ENCODE data around the gene CDK14.

The CDK14 gene

DNA sequence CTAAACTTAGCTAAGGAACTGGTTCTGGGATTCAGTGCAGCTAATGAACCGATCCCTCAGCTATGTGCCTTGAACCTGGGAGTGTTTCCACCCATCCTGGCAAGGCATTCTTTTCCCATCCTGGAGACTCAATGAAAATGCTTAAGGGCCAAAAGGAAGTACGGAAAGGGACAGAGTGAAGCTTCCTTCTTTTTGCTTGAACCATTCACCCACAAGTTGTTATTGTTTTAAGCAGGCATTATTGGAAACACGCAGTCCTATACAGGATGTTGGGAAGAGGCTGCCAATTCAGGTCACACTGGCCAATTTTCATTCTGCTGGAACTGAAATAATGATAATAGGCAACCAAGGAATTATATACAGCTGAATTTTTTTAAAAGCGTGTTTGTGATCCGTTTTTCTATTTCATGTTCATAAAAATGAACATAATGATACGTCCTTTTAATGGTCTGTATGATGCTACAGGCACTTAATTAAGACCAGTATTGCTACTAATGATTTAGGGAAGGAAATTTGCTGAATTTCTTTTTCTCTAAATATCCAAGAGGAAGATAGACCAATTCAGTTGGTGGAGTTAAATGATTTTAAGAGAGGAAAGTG is 610.3 kb downstream of the CDK14 start:
- DNase-seq (ENCODE audit: low read depth) = no peak

DNA sequence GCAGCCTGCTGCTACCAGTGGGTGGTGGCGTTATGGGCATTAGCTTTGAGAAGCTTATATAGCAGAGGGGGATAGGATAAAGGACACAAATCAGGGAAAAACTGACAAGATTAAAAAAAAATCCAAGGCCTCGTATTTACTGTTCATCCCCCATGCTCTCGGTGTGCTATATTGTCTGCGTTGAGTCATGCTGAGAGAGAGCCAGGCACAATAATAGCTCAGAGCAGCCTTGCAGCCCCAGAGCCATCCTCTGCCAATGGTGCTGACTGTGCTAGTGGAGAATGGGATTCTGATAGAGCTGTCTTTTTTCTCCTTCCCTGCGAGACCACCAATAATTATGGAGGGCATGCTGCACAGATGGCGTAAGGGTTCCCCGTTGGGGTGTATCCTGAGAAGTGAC is 616.5 kb downstream of the CDK14 start:
- no peak for DNase-seq (ENCODE audit: low read depth)

DNA sequence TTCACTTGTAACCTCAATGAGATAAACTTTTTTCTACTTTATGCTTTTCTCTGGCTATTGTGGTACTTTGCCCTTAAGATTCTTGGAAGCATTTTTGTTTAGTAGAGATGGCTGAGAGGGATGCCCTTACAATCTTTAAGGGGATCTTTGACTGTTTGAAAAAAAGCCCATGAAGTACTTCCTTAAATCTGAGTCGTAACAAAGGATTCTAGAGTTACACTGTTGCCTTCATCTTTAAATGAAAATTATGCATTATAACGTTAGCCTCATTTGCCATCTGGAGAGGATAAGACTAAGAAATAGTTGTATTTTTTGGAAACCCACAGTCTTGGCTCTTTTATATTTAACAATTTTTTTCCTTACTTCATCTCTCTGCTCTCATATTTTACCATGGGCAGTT is 630.3 kb downstream of the CDK14 start:
- DNase-seq (ENCODE audit: low read depth) = no peak

DNA sequence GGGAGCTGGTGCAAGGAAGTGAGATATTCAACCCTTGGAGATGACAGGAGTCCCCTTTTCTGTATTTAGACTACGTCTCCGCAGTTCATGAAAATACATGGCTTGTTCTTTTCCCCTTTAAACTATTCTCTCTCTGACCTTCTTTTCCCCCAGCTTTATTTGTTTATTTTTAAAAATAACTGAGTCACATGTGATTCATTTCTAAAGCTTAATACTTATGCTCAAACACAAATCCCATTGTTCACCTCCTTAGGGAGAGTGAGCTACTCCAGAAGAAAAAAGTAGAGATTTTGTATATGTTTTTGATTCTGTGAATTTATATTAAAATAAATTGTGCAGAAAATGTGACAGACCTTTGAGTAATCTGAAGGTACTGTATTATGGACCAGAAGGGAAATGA is 632.2 kb downstream of the CDK14 start:
- no peak for DNase-seq (ENCODE audit: low read depth)

DNA sequence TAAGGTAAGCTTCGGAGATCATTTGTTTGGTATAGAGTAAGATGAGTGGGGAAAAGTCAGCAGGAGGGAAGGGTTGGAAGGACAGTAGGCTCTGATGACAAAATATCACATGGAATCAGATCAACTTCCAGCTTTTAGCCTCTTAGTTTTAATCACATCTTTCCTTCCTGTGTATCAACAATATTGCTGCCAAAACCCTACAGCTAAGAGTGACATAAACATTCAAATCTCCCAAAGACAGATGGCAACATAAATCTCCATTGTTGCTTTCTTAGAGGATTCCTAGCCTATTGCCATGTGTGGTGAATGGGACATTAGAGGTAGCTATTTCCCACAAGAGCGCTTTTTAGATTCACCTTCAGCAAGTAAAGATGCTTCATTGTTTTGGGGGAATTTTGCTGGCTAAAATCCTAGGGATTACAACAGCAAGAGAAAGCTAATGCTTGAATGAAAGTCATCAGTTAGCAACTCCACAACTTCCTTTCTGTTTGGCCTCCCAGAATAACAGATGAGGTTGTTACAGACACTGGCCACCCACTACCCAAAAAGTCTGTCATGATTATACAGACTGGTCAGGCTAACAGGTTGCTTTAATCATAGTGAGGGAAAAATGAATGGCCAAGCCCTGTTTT is 632.9 kb downstream of the CDK14 start:
- DNase-seq (ENCODE audit: low read depth) = no peak

DNA sequence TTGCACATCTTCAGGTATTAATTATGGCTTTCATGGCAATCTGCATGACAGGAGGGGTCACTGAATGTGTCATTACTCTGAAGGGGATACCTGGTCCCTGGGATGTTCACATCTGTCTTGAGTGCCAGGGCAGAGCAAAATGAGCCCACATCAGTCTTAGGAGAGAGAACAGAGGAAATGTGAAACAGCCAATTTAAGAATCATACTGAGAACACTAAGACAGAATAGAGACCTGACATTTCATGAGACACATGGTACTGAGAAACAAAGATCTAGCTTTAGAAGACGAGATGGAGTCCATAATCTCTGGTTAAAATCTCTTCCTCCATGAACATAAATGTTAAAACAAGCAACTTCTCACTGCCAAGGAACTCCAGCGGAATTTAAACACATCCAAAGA is 634.0 kb downstream of the CDK14 start:
- no peak for DNase-seq (ENCODE audit: low read depth)

DNA sequence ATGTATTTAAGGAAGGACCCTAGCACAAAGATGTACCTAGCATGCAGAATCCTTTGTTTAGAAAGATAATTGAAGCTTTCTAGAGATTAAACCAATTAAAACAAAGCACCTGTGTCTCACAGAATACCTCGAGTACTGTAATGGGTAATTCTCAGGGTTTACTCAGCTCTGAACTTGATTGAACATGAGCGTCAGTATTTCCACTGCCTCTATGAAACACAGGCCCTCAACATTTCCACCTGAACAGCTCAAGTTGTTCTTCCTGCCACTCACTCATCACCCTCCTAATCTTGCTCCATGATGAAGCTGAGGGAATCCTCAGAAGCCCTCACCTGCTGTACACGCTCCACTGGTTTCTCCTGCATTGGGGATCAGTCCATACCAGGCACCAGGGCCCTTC is 634.4 kb downstream of the CDK14 start:
- no peak for DNase-seq (ENCODE audit: low read depth)

DNA sequence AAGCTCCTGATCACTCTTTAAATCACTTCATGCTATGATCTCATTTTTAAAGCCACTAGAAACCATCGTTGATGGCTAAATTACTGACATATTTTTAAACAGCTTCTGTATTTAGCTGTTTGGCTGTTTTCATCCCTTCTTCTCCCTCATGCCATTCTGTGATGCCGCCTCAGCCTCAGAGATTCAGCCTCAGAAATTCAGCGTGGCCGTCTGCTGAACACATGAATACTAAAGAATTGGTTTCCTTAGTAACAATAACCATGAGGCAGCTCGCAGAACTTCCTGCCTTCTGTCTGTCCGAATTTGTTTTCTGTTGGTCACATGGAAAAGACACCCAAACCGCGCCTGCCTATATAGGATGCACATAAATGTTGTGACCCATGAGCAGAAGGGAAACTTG is 637.1 kb downstream of the CDK14 start:
- DNase-seq (ENCODE audit: low read depth) = no peak

DNA sequence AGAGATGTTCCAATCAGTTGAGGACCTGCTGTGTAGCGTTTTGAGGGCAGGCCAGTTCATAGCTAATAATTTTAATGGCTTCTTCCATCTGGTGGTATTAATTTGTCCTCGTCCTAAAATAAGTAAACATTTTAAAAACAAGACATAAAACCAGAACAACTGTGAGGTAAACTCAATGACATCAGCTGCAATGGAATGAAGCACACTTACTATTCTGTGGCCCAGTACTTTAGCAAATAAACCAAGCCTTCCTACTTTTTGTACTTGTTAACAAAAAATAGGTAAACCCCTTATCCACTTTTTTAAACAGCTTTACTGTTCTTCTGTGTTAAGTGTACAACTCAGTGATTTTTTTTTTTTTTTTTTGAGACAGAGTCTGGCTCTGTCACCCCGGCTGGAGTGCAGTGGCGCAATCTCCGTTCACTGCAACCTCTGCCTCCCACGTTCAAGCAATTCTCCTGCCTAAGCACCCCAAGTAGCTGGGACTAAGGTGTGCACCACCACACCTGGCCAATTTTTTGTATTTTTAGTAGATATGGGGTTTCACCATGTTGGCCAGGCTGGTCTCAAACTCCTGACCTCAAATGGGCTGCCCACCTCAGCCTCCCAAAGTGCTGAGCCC is 639.2 kb downstream of the CDK14 start:
- no peak for DNase-seq (ENCODE audit: low read depth)

DNA sequence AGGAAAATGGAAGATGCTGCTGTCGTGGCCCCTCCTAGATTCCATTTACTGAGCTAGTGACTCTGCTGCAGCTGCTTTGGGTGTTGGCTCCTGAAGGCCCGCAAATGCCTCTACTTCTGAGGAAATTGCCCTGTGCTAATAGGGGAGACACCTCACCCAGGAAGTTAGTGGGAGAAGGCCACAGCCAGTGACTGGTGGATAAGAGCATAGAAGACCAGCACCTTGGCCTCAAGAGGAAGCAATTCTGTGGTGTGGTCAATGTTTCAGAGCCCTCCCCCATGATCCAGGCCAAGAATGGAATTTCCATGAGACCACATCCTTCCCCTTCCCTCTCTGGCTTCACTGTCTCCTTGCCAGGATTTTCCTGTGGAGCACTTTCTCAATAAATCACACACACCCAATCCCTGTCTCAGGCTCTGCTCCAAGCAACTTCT is 643.1 kb downstream of the CDK14 start:
- DNase-seq (ENCODE audit: low read depth) = no peak

DNA sequence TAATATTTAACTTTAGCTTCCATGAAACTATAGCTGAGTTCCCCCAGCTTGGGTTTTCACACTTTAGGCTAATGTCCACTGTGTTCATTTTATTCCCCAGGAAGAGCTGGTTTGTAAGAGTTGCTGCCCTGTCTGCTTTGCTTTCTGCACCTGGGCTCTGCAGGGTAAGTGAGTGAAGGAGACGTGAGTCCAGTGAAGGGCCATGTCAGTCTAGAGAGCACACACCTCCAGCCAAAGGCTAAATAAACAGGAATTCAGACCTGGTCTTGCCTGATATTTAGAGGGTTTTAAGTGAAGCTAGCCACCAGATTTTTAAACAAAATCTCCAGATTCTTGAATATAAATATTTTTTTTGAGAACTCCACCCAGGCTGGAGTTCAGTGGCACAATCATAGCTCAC is 643.7 kb downstream of the CDK14 start:
- no peak for DNase-seq (ENCODE audit: low read depth)

DNA sequence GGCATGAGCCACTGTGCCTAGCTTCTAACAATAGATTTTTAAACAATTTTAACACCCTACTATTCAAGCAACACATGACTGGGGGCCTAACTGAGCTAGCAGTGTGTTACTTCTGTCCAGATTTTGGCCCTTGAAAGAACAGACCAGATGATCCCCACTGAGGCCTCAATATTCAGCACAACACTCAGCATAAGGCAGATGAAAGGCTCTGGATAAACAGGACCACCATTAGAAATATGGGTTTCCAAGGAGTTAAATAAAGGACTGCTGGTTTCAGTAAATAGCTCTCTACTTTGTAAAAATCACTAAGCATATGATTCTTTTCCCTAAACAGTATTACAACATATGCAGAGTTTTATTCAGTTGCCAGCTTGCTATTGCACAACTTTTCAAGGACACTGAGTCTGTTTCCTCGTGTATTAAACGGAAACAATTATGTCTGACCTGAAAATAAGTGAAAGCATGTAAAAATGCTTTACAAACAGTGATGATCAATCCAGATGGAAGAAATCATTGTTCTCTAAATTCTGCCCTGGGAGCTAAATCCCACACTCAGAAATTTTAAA is 644.3 kb downstream of the CDK14 start:
- DNase-seq (ENCODE audit: low read depth) = no peak

DNA sequence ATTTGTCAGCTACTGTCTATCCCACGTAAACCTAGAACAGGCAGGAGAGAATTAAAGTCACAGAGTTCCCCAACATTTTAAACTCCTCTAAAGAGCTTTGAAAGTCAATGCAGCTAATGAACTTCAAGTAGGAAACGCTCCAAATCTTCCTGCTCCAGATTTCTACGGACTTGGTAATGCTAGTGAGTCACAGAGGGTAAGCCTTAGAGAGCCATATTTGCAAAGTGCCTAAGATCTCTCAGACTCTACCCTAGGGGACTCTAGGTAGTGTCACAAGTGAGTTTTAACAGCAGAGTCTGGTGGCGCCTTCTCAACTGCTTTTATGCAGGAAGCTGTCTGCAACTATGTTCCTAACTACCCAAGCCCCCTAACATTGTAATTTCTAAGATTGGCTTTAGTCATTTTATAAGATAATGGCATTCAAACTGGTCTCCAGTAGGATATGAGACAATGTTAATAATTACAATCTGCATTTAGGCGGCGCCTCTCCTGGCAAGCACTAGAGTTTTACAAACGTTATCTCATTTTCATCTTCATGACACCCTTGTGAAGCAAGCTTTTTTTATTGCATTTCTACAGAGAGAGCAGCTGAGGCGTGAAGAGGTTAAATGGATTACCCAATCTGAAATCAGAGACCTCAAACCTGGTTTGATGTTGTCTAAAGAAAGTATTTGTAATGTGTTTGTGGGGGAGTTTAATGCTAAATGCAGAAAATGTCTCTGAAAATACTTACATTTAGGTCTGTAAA is 646.1 kb downstream of the CDK14 start:
- no peak for DNase-seq (ENCODE audit: low read depth)

DNA sequence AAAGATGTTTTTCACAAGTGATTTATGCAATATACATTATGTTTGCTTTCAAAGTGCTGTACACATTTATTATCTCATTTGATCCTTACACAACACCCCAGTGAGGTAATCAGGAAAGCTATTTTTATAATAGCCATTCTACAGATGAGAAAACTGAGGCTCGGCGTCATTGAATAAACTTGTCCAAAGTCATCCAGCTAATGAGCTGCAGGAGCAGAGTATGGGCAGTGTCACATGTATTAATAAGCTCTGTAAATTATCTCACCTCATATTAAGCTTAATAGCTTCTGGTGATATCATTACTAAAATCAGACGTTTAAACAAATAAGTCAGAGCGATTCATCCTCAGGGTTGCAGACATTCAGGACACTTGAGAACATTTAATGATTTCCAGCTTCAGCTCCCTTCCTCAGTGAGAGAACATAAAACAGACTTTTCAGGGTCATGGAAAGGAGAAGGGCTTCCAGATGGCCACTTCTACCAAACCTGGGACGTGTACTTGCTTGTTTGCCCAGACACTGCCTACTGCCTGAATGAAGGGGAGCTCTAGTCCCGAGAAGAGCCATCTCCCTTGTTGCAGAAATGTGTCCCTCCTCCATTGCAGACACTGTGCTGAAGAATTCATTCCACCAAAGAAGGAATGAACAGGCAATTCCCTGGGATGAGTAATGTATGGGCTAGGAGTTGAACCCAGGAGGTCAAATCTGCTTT is 647.6 kb downstream of the CDK14 start:
- no peak for DNase-seq (ENCODE audit: low read depth)

DNA sequence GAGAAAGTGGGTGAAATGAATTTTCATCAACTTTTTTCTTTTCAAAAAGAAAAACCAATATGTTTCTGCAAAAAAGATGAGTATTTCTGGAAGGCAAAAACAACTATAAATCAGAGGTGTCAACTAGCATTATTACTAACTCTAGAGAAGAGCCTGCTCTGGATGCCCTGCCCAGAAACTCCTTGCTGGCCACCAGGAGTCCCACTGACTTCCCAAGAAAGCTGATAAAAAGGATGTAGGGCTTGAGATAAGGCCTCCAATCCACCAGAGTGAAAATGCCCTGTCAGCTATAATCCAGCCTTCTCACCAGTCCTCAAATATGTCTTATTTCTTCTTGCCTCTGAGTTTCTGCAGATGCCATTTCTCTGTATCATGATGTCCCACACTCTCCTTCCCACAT is 651.4 kb downstream of the CDK14 start:
- DNase-seq (ENCODE audit: low read depth) = no peak

DNA sequence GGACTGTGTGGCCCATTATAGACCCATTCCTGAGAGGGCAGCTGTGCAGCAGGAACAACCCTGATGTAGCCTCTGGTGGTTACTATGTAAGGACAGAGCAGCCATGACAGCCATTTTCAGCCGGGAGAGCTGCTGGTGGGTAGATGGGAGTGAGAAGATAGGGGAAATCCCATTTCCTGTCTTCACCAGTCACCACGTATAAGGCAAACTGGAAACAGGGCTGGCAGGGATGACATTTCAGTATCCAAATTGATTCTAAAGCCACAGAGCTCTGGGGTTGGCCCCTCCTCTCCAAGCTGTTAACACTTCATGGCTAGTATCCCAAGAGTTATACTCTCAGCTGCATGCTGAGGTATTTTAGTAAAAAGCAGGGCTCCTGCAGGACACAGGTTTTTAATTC is 652.9 kb downstream of the CDK14 start:
- no peak for DNase-seq (ENCODE audit: low read depth)

DNA sequence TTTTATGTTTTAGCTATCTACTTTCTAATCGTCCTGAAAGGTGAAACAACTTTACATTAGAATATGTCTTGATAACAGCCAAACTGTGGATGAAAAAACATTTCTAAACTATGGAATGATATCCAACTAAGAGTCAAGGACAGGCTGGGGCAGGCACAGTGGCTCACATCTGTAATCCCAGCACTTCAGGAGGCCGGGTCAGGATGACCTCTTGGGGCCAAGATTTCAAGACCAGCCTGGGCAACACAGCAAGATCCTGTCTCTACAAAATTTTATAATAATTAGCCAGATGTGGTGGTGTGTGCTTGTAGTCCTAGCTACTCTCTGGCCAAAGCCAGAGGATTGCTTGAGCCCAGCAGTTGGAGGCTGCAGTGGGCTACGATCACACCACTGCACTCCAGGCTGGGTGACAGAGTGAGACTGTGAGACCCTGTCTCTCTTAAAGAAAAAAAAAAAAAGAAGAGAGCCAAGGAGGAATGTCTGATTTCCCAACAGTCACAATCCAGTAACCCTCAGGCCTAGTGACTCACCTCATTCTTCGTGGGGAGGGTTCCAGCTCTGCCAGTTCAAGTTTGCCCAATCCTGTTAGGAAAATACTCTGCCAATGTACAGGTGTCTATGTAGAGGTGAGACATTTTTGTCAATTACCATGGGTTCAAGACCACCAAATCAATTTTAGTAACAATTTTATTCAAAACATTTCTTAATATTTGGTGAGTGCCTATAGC is 653.5 kb downstream of the CDK14 start:
- no peak for DNase-seq (ENCODE audit: low read depth)

DNA sequence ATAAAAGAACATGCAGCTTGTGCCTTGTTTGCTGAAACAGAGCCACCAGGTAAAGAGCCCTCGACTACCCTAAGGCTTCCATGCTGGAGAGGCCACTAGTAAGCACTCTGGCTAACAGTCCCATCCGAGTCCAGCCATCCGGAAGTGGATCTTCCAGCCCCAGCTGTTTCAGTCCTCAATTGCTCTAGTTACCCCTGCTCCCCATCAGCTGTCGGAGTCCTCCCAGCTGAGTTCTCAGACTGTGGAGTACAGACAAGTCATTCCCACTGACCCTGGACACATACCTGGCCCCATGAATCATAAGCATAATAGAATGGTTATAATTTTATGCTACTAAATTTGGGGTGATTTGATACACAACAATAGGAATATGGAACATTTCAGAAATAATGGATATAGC is 654.6 kb downstream of the CDK14 start:
- DNase-seq (ENCODE audit: low read depth) = no peak

DNA sequence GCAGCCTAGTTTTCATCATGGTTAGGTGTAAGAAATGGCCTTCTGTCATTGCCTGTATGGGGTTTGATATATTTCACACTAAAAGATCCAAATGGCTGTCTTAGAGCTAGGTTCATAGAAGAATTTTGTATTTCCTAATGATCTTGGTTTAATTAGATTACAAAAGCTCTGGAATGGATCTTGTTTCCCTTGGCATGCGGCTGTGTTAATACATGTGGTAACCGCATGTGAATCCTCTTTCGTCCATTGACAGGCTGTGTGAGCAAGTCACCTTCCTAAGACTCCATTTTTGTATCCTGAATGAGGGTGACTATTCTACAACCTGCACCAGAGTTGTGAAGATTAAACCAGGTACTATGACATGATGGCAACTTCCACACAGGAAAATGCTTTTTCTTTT is 655.8 kb downstream of the CDK14 start:
- DNase-seq (ENCODE audit: low read depth) = no peak

Measured in stimulated activated CD8-positive, alpha-beta memory T cell treated with anti-CD3 and anti-CD28 coated beads, Interleukin-7, amount 100 ng/mL, for 24 hours (primary cell).